ENCODE results near the gene ULK4.
"Not testable (repeated sequence)": the region's sequence is repeated elsewhere in the genome, so short reads cannot be mapped to it uniquely, and the experiment has no call there.

ULK4 gene

DNA sequence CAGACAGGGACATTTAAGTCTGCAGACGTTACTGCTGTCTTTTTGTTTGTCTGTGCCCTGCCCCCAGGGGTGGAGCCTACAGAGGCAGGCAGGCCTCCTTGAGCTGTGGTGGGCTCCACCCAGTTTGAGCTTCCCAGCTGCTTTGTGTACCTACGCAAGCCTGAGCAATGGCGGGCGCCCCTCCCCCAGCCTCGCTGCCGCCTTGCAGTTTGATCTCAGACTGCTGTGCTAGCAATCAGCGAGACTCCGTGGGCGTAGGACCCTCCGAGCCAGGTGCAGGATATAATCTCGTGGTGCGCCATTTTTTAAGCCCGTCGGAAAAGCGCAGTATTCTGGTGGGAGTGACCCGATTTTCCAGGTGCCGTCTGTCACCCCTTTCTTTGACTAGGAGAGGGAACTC, 314.2 kb downstream of the ULK4 start:
- DNase-seq (ENCODE audit: low read depth in 2 of 2) = not testable (repeated sequence)

DNA sequence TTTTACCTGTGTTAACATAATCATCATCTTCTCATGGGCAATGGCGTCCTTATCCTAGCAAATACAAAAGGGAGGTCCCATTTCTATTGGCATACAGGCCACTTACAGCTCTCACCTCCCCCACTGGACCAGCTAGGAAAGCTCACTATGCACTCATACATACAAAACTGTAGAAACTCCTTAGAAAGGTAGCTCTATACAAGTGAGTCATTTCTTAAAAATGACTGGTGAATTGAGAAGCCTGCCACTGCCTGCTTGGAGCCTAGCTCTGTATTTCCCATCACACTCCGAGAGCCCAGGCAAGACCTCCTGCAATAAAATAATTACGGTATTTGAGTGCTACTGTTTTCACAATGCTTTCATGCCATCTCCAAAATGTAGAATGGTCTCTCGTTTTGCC, 321.8 kb downstream of the ULK4 start:
- no peak for DNase-seq (ENCODE audit: low read depth in 2 of 2)

DNA sequence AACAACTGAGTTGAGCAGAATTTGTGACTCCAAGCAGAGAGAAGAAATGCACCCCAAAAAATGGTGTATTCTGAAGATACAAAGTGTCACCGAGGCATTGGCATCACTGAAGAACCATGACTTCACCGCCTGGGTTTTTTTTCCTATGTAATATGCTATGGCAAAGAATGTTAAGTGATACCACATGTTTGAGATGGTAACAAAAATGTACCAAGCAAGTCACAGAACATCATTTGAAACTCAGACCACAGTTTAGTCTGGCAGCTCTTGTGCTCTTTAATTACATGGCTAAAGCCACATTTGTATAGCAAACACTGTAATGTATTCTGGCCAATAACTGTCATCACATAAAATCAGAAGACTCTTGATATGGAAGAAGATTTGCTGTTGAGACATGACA, 323.5 kb downstream of the ULK4 start:
- DNase-seq (ENCODE audit: low read depth in 2 of 2) = no peak

DNA sequence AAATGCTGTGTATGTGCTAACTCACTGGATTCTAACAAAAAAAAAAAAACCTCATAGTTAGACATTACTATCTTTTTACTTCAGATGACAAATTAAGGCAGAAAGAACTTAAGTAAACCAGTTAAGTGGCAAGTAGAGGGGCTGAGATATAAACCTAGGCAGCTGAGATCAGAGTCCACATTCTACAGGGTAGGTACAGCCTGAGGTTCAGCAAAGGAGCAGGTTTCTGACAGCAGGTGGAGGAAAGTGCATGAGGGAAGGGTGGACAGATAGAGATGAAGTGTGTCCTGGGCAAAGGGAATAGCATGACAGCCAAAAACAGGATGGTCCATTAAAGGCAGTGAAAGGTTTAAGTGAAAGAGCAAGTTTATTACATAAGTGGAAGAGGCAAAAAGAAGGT, 329.2 kb downstream of the ULK4 start:
- no peak for DNase-seq (ENCODE audit: low read depth in 2 of 2)

DNA sequence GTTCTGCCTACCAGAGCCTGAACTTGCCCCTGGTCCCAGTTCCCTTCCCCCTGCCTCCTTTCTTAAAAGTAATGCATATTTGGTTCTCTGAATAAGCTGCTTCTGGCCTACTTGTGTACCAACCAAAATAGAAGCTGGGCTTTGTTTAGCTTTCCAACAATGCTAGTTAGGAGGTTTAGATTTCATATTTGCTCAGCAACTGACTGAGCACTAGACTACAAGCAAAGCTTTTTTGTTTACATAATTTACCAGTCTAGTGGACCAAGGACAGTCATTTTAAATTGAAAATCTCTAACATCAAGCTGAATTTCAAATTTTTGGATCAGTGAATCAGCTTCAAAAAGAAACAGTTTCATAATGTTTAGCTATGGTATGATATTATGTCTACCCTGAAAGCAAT, 331.2 kb downstream of the ULK4 start:
- no peak for DNase-seq (ENCODE audit: low read depth in 2 of 2)

DNA sequence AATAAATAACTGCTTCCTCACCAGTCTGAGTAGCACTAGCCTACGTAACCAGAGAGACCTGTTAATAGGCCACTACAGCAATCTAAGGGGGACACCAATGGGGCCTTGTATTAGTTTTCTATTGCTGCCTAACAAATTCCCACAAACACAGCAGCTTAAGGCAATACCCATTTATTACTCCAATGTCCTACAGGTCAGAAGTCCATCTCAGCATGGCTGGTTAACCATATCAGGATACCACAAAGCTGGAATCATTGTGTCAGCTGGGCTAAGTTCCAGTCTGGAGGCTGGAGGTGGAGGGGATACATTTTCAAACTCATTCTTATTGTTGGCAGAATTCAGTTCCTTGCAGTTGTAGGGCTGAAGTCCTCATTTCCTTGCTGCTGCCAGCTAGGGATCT, 331.9 kb downstream of the ULK4 start:
- no peak for DNase-seq (ENCODE audit: low read depth in 2 of 2)

DNA sequence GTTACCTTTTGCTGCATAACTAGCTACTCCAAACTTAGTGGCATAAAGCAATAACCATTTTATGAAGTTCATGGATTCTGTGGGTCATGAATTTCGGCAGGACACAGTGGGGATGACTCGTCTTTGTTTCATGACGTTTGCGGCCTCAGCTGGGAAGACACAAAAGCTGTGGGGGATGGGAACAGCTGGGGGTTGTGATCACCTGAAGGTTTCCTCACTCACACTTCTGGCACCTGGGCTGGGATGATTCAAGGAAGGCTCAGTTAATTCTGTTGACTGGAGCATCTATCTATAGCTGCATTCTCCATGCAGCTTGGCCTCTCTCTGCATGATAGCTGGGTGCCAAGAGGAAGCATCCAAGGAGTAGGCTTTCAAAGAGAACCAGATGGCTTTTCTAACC, 332.8 kb downstream of the ULK4 start:
- no peak for DNase-seq (ENCODE audit: low read depth in 2 of 2)

DNA sequence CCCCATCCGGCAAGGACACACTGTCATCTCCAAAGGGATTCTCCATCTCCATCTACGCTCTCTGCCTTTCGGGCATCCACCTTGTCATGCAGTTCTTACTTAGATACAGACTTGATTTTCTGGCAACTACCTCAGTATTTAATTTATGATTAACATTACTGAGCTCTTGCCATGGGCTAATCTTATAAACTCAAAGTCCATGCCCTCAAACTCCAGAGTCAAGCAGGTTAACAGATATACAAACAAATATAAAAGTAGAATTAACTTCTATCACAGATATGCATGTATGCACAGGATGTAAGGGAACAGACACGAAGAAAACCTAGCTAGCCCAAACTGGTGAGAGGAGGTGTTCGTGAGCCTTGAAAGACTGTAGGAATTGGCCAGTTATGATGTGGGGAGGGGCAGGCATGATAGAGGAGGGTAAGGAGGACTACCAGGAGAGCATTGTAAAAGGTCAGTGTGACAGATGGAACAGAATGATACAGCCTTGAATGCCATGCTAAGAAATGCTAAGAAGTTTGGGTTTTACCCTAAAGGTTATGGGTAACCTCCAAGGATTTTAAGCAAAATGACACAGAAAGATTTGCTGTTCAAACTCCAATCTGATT, 334.3 kb downstream of the ULK4 start:
- no peak for DNase-seq (ENCODE audit: low read depth in 2 of 2)

DNA sequence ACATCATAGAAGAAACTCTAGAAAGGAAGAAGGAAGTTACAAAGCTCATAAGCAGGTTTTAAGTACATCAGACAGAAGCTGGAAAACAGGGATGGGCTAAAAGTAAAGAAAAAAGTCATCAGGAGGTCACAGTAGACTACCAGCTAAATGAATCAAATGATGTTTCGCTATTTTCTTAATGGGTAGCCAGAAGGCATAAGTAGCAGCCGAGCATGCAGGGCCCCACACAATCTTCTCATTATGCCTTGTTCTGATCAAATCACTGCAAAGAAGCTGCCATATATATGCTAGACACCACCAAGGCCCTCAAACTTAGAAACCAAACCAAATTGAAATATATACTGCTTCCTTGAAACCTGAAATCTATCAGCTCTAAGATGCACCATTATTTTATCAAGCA, 349.1 kb downstream of the ULK4 start:
- no peak for DNase-seq (ENCODE audit: low read depth in 2 of 2)

DNA sequence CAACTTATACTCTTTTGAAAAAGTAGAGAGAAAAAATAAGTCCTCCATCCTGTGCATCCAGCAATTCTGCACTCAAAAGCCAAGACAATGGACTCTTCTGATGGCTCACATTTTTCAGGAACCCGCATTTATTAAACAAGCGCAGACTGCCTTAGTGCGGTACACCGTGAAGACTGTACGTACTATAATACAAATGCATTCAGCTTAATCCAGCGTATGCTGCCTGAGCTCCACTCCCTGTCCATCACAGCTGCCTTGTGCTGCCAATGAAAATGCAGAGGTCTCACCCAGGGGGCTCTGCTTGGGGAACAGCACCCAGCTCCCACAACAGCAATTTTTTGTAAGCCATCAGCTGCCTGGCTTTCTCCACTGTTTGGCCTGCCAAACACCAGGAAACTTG, 350.9 kb downstream of the ULK4 start:
- no peak for DNase-seq (ENCODE audit: low read depth in 2 of 2)

DNA sequence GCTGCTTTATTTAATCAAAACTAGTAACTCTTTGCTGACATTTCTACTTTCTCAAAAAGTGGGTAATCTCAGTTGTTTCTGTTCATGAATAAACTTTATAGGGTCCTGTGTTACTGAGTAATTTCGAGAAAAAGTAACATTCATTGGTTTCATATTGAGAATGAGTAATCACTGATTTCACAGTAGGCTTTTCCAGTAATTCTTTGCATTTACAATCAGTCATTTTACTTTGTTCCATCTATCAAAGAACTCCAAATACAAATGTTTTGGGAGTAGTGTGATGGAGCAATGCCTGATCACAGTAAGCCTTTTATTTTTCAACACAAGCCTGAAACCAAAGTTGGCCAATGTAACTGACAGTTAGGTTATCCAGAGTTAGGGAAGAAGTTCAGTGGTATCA, 353.6 kb downstream of the ULK4 start:
- DNase-seq (ENCODE audit: low read depth in 2 of 2) = no peak

DNA sequence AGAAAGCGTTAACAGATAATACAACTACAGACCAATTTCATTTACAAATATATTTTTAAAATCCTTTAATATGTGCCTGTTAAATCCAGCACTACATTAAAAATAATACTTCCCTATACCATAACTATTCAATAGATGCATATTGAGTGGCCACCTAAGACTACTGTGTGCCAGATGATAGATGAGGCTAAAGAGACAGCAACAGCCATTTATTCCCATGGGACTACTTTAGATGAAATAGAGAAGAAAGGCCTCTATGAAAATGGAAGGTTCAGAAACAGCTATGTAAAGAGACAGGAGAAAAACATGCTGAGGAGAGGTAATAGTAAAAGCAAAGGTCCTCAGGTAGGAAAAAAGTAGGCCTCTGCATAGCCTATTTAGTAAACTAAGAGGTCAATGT, 358.1 kb downstream of the ULK4 start:
- no peak for DNase-seq (ENCODE audit: low read depth in 2 of 2)

DNA sequence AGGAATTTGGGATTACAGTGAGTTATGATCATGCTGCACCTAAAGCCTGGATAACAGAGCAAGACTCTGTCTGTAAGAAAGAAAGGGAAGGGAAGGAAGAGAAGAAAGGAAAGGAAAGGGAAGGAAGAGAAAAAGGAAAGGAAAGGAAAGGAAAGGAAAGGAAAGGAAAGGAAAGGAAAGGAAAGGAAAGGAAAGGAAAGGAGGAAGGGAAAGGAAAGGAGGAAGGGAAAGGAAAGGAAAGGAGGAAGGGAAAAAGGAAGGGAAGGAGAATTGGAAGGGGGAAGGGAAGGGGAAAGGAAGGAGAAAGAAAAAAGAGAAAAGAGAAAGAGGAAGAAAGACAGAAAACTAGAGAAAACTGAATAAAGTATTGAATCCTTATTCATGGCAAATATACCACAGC, 359.8 kb downstream of the ULK4 start:
- no peak for DNase-seq (ENCODE audit: low read depth in 2 of 2)

DNA sequence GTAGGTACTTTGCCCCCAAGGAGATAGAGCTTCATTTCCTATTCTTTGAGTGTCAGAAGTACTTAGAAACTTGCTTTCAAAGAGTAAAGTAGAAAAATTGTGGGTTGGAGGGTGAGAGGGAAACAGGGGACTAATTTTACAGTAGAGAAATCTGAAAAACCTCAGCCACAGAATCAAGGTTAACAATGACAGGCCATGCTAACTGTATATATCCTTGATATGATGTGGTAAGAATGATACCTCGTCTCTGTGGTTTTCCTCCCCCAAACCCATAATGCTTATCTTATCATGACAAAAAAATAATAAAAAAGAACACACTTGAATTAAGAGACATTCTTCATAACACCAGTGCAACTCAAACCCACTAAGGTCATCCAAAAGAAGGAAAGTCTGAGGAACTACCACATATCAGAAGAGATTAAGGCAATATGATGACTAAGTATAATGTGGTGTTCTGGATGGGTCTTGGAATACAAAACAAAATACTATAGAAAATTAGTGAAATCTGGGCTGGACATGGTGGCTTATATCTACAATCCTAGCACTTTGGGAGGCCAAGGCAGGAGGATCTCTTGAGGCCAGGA, 360.4 kb downstream of the ULK4 start:
- no peak for DNase-seq (ENCODE audit: low read depth in 2 of 2)

DNA sequence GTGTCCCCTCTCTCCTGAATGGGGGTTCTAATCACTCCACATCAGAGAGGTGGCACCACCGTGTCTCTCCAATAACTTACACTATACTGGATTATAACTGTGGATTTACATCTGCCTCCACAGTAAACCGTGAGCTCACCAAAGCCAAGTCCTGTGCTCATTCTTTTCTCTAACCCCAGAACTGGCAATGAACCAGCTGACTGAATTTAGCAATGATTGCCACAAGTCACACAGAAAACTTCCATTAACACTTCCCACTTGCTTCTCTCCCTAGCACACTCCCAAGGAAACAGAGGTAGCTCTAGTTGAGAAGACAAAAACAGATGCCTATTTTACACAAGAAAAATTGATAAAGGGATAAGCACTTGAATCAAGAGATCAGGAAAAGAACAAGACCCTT, 361.3 kb downstream of the ULK4 start:
- DNase-seq (ENCODE audit: low read depth in 2 of 2) = no peak

DNA sequence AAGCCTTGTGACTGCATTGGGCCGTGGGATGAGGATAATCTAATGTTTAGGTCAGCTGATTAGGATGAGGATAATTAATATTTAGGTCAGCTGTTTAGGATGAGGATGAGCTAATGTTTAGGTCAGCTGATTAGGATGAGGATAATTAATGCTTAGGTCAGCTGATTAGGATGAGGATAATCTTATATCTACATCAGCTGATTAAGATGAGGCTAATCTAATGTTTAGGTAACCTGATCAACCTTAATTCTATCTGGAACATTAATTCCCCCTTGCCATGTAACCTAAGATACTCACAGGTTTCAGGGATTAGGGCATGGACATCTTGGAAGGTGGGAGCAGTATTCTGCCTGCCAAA, 362.8 kb downstream of the ULK4 start:
- DNase-seq (ENCODE audit: low read depth in 2 of 2) = no peak

DNA sequence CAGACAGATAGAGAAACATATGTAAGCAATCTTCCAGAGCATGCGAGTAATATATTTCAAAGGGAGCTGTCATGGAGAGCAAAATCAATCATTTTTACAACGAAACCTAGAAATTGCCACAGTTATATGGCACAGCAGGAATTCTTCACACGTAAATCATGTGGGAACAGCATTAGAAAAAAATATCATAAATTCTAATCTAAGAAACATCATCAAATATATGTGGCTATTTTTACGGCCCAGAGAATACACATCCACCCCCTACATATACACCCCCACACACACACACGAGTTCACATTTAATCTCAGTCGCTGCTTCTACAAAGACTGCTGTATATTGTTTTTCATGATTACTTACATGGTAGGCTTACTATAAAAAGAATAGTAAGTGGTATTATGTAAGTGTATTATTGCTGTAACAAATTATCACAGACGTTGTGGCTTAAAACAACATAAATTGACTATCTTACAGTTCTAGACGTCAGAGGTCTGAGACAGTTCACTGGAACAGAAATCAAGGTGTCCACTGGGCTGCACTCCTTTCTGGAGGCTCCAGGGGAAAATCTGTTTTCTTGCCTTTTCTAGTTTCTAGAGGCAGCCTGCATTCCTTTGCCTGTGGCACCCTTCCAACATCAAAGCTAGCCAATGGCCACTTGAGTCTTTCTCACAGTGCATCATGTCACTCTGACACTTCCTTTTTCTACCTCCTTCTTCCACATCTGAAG, 363.3 kb downstream of the ULK4 start:
- DNase-seq (ENCODE audit: low read depth in 2 of 2) = no peak

DNA sequence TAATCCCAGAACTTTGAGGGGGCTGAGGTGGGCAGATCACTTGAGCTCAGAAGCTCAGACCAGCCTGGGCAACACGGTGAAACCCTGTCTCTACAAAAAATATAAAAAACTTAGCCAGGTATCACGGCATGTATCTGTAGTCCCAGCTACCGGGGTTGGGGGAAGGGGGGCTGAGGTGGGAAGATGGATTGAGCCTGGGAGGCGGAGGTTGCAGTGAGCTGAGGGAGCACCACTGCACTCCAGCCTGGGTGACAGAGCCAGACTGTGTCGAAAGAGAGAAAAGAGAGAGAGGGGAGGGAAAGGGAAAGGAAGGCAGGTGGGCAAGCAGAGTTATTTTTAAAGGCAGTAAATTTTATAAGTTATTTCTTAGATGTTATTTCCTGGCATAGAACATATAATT, 368.1 kb downstream of the ULK4 start:
- DNase-seq (ENCODE audit: low read depth in 2 of 2) = no peak

DNA sequence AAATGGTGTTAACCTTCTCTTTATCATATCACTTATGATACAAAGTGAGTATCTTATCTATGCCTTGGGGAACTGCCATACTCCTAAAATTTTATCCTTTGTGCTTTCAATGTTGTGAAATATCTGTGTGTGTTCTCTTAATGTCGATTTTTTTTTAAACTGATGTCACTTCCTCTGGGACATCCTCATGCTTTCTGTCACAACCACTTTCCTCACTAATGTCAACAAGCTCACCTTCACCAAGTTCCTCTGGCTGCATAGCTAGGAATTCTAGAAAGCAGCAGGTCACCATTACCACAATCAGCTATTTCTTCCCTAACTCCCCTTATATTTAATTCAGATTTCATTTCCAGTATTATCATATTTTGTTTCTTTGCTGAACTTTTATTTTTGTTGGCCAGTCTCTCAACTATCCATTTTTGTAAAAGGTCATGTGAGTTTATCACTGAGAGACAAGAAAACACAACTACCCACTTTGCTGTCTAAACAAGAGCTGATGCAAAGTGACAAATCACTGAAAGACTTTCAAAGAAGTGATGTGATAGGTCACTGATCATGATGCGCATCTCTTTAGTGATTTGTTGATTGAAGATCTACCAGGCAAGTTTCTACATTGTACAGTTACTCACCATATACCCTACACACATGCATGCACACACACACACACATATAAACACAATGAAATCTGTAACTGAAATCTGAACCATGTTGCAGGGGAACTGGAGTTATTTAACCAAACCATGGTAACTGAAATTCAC, 369.0 kb downstream of the ULK4 start:
- DNase-seq (ENCODE audit: low read depth in 2 of 2) = no peak

DNA sequence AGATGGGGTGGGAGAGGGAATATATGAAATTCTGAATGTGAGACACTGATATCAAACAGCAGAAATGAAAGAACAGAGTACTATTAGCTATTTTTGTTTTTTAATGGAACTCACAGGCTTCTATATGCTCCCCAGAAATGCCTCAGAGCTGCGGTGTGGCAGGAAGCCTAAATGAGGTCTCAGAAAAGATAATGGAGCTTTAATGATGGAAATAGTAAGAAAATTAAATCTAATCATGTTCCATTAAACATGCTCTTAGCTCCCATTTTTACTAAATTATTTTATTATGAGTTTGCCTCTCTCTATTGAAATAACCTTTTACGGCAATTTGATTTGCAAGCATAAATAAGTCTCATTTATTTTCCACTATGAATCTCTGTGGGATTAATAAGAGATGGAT, 378.9 kb downstream of the ULK4 start:
- no peak for DNase-seq (ENCODE audit: low read depth in 2 of 2)

DNA sequence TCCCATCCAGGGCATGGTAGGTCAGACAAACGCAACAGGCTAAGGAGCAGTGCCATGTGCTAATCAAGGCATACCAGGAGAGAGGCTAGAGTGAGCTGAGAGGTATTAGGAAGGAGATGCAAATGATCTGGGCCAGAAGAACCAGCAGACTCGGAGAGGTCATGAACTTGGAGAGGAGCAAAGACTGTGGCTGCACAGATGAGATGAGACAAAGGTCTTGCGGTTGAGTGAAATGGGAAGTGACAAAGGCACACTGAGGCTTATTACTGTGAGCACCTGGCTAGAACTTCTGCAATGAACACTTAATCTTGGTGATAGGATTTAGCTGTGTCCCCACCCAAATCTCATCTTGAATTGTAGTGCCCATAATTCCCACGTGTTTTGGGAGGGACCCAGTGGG, 380.2 kb downstream of the ULK4 start:
- DNase-seq (ENCODE audit: low read depth in 2 of 2) = no peak

DNA sequence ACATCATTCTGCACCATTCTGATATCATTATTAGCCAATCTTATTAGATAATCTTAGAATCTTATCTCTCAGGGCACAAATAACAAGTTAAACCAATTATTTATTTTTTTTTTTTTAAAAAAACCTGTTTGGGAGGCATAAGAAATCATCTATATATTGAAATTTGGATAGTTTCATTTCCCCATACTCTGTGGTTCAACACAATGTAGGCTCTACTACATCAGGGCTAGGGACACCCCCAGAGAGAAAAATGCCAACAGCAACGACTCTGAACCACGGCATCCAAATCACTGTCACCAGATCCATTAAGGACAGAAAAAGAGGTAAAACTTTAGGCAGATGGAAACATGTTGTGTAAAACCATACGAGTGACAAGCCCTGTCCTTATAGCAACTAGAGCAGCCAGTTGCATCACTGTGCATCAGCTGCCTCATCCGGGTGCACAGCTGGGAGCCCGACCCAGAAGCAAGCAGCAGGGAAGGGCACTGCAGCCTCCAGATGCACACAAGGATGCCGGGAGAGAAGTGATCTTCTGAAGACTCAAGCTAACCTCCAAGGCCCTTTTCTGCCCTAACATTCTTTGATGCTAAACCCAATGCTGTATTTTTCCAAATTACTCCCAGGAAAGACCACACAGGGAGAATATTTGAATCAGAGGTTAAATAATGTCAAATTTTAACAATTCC, 381.5 kb downstream of the ULK4 start:
- DNase-seq (ENCODE audit: low read depth in 2 of 2) = no peak
